Breast epithelium (tissue), 4 donors: Measurements from ENCODE around the gene KHDC3L. TPM values are rescaled to one million over a fixed set of nuclear protein-coding genes. Genes with fewer than 3 reads are reported as not detected.

Source experiments
- DNase-seq, 2 donors: peaks; one replicate each; pipeline ENCODE4 v3.0.0-alpha.2; 2019; ENCODE audit warnings: low spot score in 2 of 2
- H3K27ac ChIP-seq, 2 donors: fragments of 200-600 bp; sonication (generic) in 1 of 2; one replicate each; pipeline ENCODE4 v1.5.1; 2016 to 2019; ENCODE audit warnings: mild to moderate bottlenecking in 1 of 2
- H3K27me3 ChIP-seq, 2 donors: fragments of 200-600 bp; sonication (generic) in 1 of 2; one replicate each; pipeline versions ENCODE4 v1.5.1 to v1.6.0; 2017 to 2019; ENCODE audit warnings: control low read depth in 1 of 2, mild to moderate bottlenecking in 1 of 2
- H3K36me3 ChIP-seq: fragments of 200-600 bp; one replicate; pipeline ENCODE4 v1.5.1; 2019
- H3K4me1 ChIP-seq, 2 donors: fragments of 200-600 bp; sonication (generic); one replicate each; pipeline ENCODE4 v1.5.1; 2016 to 2019; ENCODE audit warnings: control low read depth in 1 of 2
- H3K4me3 ChIP-seq, 3 donors: fragments of 200-600 bp; sonication (generic); 1 replicate in 2 of 3; 2 replicates in 1 of 3; pipeline ENCODE4 v1.5.1; 2016 to 2019; ENCODE audit warnings: mild to moderate bottlenecking in 3 of 3, moderate library complexity in 2 of 3
- H3K9me3 ChIP-seq, 2 donors: fragments of 200-600 bp; sonication (generic) in 1 of 2; one replicate each; pipeline ENCODE4 v1.5.1; 2016 to 2019; ENCODE audit warnings: control low read depth in 1 of 2
- CTCF ChIP-seq, 3 donors: fragments of 450-650 bp; IDR thresholded peaks; one replicate each; pipeline ENCODE4 v1.5.1; 2016 to 2017; ENCODE audit warnings: antibody characterized with exemption in 3 of 3, mild to moderate bottlenecking in 3 of 3, moderate library complexity in 3 of 3
- POLR2A ChIP-seq: fragments of 450-650 bp; IDR thresholded peaks from one replicate; pipeline ENCODE4 v1.6.1; 2016; ENCODE audit warnings: antibody characterized with exemption, mild to moderate bottlenecking, moderate library complexity
- POLR2AphosphoS5 ChIP-seq, 3 donors: sonication (generic); formaldehyde crosslinking; IDR thresholded peaks; one replicate each; pipeline ENCODE4 v1.6.1; 2017; ENCODE audit warnings: antibody characterized with exemption in 3 of 3
- intact Hi-C: fragments of 100-400 bp; cut with DNase I; formaldehyde crosslinking; loops from one replicate; pipeline ENCODE4 v1.15.1; 2023; ENCODE audit warnings: low total_unique reads
- total RNA-seq, 3 donors: library from RNA; depleted of rRNA; stranded (reverse); fragments of >200 nt; gene quantifications; one replicate each; pipeline ENCODE4 v1.1.0, GENCODE V29; 2016

Gene KHDC3L
- total RNA-seq, 3 donors from 2014 or later: not detected

- Histone ChIP-seq H3K4me1 (no peaks in the 10 kb centered on the region), H3K27me3 (no peaks in the 10 kb centered on the region), H3K27ac (no peak overlapping the region), H3K9me3 (no peaks in the 10 kb centered on the region), H3K36me3 (no peaks in the 10 kb centered on the region), H3K4me3 (no peak overlapping the region)
- no peak for DNase-seq
- intact Hi-C loops: no loop called here
- TF ChIP-seq POLR2AphosphoS5 (IDR thresholded peaks at IDR 0.05) (no peak), CTCF (IDR thresholded peaks at IDR 0.05) (no peak), POLR2A (no peak)
Measured at GRCh38 chr6:73395875-73396274, 33.4 kb downstream of the KHDC3L start.

- intact Hi-C loops: no loop called here
- Histone ChIP-seq H3K4me3 (no peak overlapping the region), H3K27ac (no peak overlapping the region), H3K4me1 (no peaks in the 10 kb centered on the region), H3K36me3 (no peaks in the 10 kb centered on the region), H3K27me3 (no peaks in the 10 kb centered on the region), H3K9me3 (no peaks in the 10 kb centered on the region)
- DNase-seq: no peak
- no peak for TF ChIP-seq POLR2A
- no peak for TF ChIP-seq CTCF (IDR thresholded peaks at IDR 0.05)
Measured at GRCh38 chr6:73400656-73401055, 38.2 kb downstream of the KHDC3L start.

GRCh38 chr6:73409395-73409794 is 46.9 kb downstream of the KHDC3L start:
- no peaks in the 10 kb centered on the region for H3K4me1 ChIP-seq
- no peaks in the 10 kb centered on the region for H3K36me3 ChIP-seq
- no peaks in the 10 kb centered on the region for H3K27me3 ChIP-seq
- TF ChIP-seq CTCF (IDR thresholded peaks at IDR 0.05) (no peak), POLR2A (no peak), POLR2AphosphoS5 (IDR thresholded peaks at IDR 0.05) (no peak)
- DNase-seq: no peak
- no peak overlapping the region for H3K27ac ChIP-seq
- no peak overlapping the region for H3K4me3 ChIP-seq
- H3K9me3 ChIP-seq: no peaks in the 10 kb centered on the region
- intact Hi-C loops: no loop called here

- Histone ChIP-seq H3K27ac (no peak overlapping the region), H3K9me3 (no peaks in the 10 kb centered on the region), H3K36me3 (no peaks in the 10 kb centered on the region), H3K27me3 (no peaks in the 10 kb centered on the region), H3K4me1 (no peaks in the 10 kb centered on the region), H3K4me3 (no peak overlapping the region)
- DNase-seq: no peak
- intact Hi-C loops: no loop called here
- TF ChIP-seq CTCF (IDR thresholded peaks at IDR 0.05): no peak
- TF ChIP-seq POLR2AphosphoS5 (IDR thresholded peaks at IDR 0.05): no peak
- no peak for TF ChIP-seq POLR2A
Measured at GRCh38 chr6:73413102-73413501, 50.6 kb downstream of the KHDC3L start.

Other genes starting within 250 kb of the KHDC3L start
- gene KHDC1L, start 137.2 kb upstream of the KHDC3L start, total RNA-seq: not detected
- gene KHDC1, start 99.5 kb upstream of the KHDC3L start, total RNA-seq: 1 to 10 TPM in 1 of 3 donors, under 1 TPM in 2; 0.32 to 1.0 (median 0.66) TPM
- gene DPPA5, start 8.4 kb upstream of the KHDC3L start, total RNA-seq: not detected
- gene OOEP, start 7.2 kb downstream of the KHDC3L start, total RNA-seq: under 1 TPM in 1 of 3 donors, not detected in 2; 0.33 TPM
- gene DDX43, start 32.2 kb downstream of the KHDC3L start, total RNA-seq: 1 to 10 TPM; 1.5 to 5.9 (median 5.0) TPM
- 1 to 10 TPM; 3.7 to 5.9 (median 3.7) TPM for gene CGAS, start 89.6 kb downstream of the KHDC3L start, total RNA-seq
- gene MTO1, start 99.1 kb downstream of the KHDC3L start, total RNA-seq: 10 to 100 TPM; 17.4 to 40.8 (median 34.4) TPM
- over 10,000 TPM; 12,629 to 16,405 (median 13,038) TPM for gene EEF1A1, start 158.4 kb downstream of the KHDC3L start, total RNA-seq